SK-N-SH treated with all-trans-retinoic acid at 6 μM for 48 hours (cell line): ENCODE measurements around the gene ANKRD40CL.

Source experiments
- ATAC-seq: fragments of 200-7000 bp; cut with Tn5 transposase; 3 replicates; pipeline ENCODE4 v1.9.1; 2020; ENCODE audit warnings: mild to moderate bottlenecking, moderate library complexity
- ARNTL ChIP-seq: fragments of 450-650 bp; formaldehyde crosslinking; IDR thresholded peaks from 2 replicates; pipeline ENCODE4 v1.5.0; 2020; ENCODE audit warnings: low read depth, mild to moderate bottlenecking, moderate library complexity, borderline replicate concordance
- CREB5 ChIP-seq: fragments of 250-450 bp; sonication (Bioruptor Pico); IDR thresholded peaks from 2 replicates; pipeline ENCODE4 v1.5.1; 2020; ENCODE audit warnings: low read depth, mild to moderate bottlenecking, moderate library complexity
- CSRNP3 ChIP-seq: fragments of 250-450 bp; sonication (Bioruptor Pico); IDR thresholded peaks from 2 replicates; pipeline ENCODE4 v1.5.1; 2021; ENCODE audit warnings: mild to moderate bottlenecking, moderate library complexity
- ESRRG ChIP-seq: fragments of 250-450 bp; sonication (Bioruptor Pico); IDR thresholded peaks from 2 replicates; pipeline ENCODE4 v1.6.1; 2021; ENCODE audit warnings: mild to moderate bottlenecking
- ISL1 ChIP-seq: fragments of 250-450 bp; sonication (Bioruptor Pico); IDR thresholded peaks from 2 replicates; pipeline ENCODE4 v2.1.2; 2022; ENCODE audit warnings: mild to moderate bottlenecking, moderate library complexity
- OSR1 ChIP-seq: fragments of 250-450 bp; sonication (Bioruptor Pico); IDR thresholded peaks from 2 replicates; pipeline ENCODE4 v1.8.0; 2022; ENCODE audit warnings: moderate library complexity, mild to moderate bottlenecking, inconsistent platforms
- PPARA ChIP-seq: fragments of 250-450 bp; sonication (Bioruptor Pico); IDR thresholded peaks from 2 replicates; pipeline ENCODE4 v1.5.0; 2020; ENCODE audit warnings: mild to moderate bottlenecking, borderline replicate concordance
- SNAI2 ChIP-seq: fragments of 250-450 bp; sonication (Bioruptor Pico); IDR thresholded peaks from 2 replicates; pipeline ENCODE4 v1.5.0; 2020; ENCODE audit warnings: mild to moderate bottlenecking, moderate library complexity
- TOX ChIP-seq: fragments of 250-450 bp; sonication (Bioruptor Pico); IDR thresholded peaks from 2 replicates; pipeline ENCODE4 v1.8.0; 2021; ENCODE audit warnings: mild to moderate bottlenecking, moderate library complexity, borderline replicate concordance
- ZC3H10 ChIP-seq: fragments of 250-450 bp; sonication (Bioruptor Pico); IDR thresholded peaks from 2 replicates; pipeline ENCODE4 v1.5.1; 2021; ENCODE audit warnings: mild to moderate bottlenecking, moderate library complexity
- ZFP3 ChIP-seq: fragments of 250-450 bp; sonication (Bioruptor Pico); IDR thresholded peaks from 2 replicates; pipeline ENCODE4 v1.5.0; 2020; ENCODE audit warnings: mild to moderate bottlenecking, moderate library complexity
- ZFP30 ChIP-seq: fragments of 450-650 bp; formaldehyde crosslinking; IDR thresholded peaks from 2 replicates; pipeline ENCODE4 v1.5.0; 2022; ENCODE audit warnings: mild to moderate bottlenecking, moderate library complexity
- ZNF565 ChIP-seq: fragments of 450-650 bp; formaldehyde crosslinking; conservative IDR thresholded peaks from 2 replicates; pipeline ENCODE4 v1.5.0; 2020; ENCODE audit warnings: low read depth, mild to moderate bottlenecking, moderate library complexity
- ZNF70 ChIP-seq: fragments of 450-650 bp; formaldehyde crosslinking; IDR thresholded peaks from 2 replicates; pipeline ENCODE4 v1.5.0; 2020; ENCODE audit warnings: mild to moderate bottlenecking, moderate library complexity
- ZNF8 ChIP-seq: fragments of 450-650 bp; formaldehyde crosslinking; IDR thresholded peaks from 2 replicates; pipeline ENCODE4 v1.5.0; 2020; ENCODE audit warnings: mild to moderate bottlenecking, moderate library complexity
- TF ChIP-seq, protein P1 (sequence below): fragments of 250-450 bp; sonication (Bioruptor Pico); IDR thresholded peaks from 2 replicates; pipeline ENCODE4 v1.5.0; 2020; ENCODE audit warnings: mild to moderate bottlenecking, moderate library complexity

Gene ANKRD40CL, protein sequence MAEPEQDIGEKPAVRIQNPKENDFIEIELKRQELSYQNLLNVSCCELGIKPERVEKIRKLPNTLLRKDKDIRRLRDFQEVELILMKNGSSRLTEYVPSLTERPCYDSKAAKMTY

GRCh38 chr17:50767446-50767845, at the start of gene ANKRD40CL:
Gene ANKRD40CL (minus strand): TSS chr17:50767518. CDS start chr17:50766913, 605 bp downstream.
- TF ChIP-seq ISL1 (CRISPR knock-in tag) (no peak), CREB5 (CRISPR knock-in tag) (no peak), ZNF70 (no peak), ZC3H10 (no peak), ZFP30 (CRISPR knock-in tag) (no peak), TOX (CRISPR knock-in tag) (no peak), ARNTL (no peak), ESRRG (no peak), ZNF8 (CRISPR knock-in tag) (no peak), ZFP3 (CRISPR knock-in tag) (no peak), ZNF565 (CRISPR knock-in tag) (no peak), CSRNP3 (no peak)
- TF ChIP-seq, protein P1, sequence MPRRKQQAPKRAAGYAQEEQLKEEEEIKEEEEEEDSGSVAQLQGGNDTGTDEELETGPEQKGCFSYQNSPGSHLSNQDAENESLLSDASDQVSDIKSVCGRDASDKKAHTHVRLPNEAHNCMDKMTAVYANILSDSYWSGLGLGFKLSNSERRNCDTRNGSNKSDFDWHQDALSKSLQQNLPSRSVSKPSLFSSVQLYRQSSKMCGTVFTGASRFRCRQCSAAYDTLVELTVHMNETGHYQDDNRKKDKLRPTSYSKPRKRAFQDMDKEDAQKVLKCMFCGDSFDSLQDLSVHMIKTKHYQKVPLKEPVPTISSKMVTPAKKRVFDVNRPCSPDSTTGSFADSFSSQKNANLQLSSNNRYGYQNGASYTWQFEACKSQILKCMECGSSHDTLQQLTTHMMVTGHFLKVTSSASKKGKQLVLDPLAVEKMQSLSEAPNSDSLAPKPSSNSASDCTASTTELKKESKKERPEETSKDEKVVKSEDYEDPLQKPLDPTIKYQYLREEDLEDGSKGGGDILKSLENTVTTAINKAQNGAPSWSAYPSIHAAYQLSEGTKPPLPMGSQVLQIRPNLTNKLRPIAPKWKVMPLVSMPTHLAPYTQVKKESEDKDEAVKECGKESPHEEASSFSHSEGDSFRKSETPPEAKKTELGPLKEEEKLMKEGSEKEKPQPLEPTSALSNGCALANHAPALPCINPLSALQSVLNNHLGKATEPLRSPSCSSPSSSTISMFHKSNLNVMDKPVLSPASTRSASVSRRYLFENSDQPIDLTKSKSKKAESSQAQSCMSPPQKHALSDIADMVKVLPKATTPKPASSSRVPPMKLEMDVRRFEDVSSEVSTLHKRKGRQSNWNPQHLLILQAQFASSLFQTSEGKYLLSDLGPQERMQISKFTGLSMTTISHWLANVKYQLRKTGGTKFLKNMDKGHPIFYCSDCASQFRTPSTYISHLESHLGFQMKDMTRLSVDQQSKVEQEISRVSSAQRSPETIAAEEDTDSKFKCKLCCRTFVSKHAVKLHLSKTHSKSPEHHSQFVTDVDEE (CRISPR knock-in tag) = no peak
- ATAC-seq = no peak

- no peak for TF ChIP-seq CSRNP3
- TF ChIP-seq PPARA (CRISPR knock-in tag) = no peak
- no peak for TF ChIP-seq ZNF565 (CRISPR knock-in tag)
- TF ChIP-seq ZC3H10 = no peak
- TF ChIP-seq, protein P1 (CRISPR knock-in tag) = no peak
- TF ChIP-seq CREB5 (CRISPR knock-in tag) = no peak
- TF ChIP-seq SNAI2 (CRISPR knock-in tag) = no peak
- TF ChIP-seq, all 23 proteins: peak for 0
- ATAC-seq = no peak
Observed at GRCh38 chr17:50816271-50816670, 49.0 kb upstream of the ANKRD40CL start.

GRCh38 chr17:50815400-50815799, 48.1 kb upstream of the ANKRD40CL start:
- no peak for ATAC-seq
- no peak for TF ChIP-seq OSR1 (CRISPR knock-in tag)

GRCh38 chr17:50813583-50813982, 46.3 kb upstream of the ANKRD40CL start:
- ATAC-seq = no peak
- TF ChIP-seq ESRRG (no peak), ZNF8 (CRISPR knock-in tag) (no peak)
- TF ChIP-seq, all 23 proteins: peak for 0
